PC-9 (cell line): ENCODE measurements around the gene MC3R. TPM values are rescaled to one million over a fixed set of nuclear protein-coding genes. Genes with fewer than 3 reads are reported as not detected.

ENCODE experiments used
- BruUV-seq: library from RNA; stranded (reverse); fragments of 400-500 nt; replicated peaks from 2 replicates; lab custom pipeline; 2021; lab: Mats Ljungman, UMichigan
- CTCF ChIA-PET: fragments of 300-600 bp; sonication (Branson Sonifier 250); formaldehyde crosslinking; loops from one replicate; lab custom pipeline; 2022; ENCODE audit warnings: antibody characterized with exemption; lab: Charles Lee
- POLR2A ChIA-PET: fragments of 300-600 bp; sonication (Branson Sonifier 250); formaldehyde crosslinking; loops from one replicate; lab custom pipeline; 2022; ENCODE audit warnings: antibody characterized with exemption; ENCODE audit not compliant: unreplicated experiment; lab: Charles Lee
- DNase-seq, 2 experiments: peaks; one replicate each; pipeline versions ENCODE4 v3.0.0 to v3.0.0-alpha.2; 2015 to 2022; ENCODE audit warnings: mixed read lengths in 1 of 2
- H2AFZ ChIP-seq: fragments of 200-600 bp; sonication (generic); 2 replicates; pipeline ENCODE4 v1.8.1; 2017; ENCODE audit warnings: antibody characterized with exemption
- H3F3A ChIP-seq: fragments of 200-600 bp; sonication (generic); 2 replicates; pipeline ENCODE4 v1.8.1; 2017; ENCODE audit warnings: antibody characterized with exemption, mild to moderate bottlenecking, low read depth; ENCODE audit not compliant: insufficient read depth
- H3K27ac ChIP-seq: fragments of 200-600 bp; sonication (generic); 2 replicates; pipeline ENCODE4 v1.6.1; 2016; ENCODE audit warnings: mixed run types
- H3K27me3 ChIP-seq: fragments of 200-600 bp; sonication (generic); 2 replicates; pipeline ENCODE4 v1.6.1; 2016; ENCODE audit warnings: low read depth, mixed run types; ENCODE audit not compliant: insufficient read depth
- H3K36me3 ChIP-seq: fragments of 200-600 bp; sonication (generic); 2 replicates; pipeline ENCODE4 v1.6.1; 2016; ENCODE audit warnings: low read depth, mixed run types
- H3K4me1 ChIP-seq: fragments of 200-600 bp; sonication (generic); replicated peaks from 2 replicates; pipeline ENCODE4 v1.6.1; 2016; ENCODE audit warnings: mixed run types; ENCODE audit not compliant: insufficient read depth
- H3K4me2 ChIP-seq: fragments of 200-600 bp; sonication (generic); 2 replicates; pipeline ENCODE4 v1.6.1; 2017; ENCODE audit warnings: mixed run types
- H3K4me3 ChIP-seq: fragments of 200-600 bp; sonication (generic); 2 replicates; pipeline ENCODE4 v1.6.1; 2016; ENCODE audit warnings: mixed run types
- H3K79me2 ChIP-seq: fragments of 200-600 bp; sonication (generic); 2 replicates; pipeline ENCODE4 v1.6.1; 2017; ENCODE audit warnings: low read depth, mixed run types
- H3K9me2 ChIP-seq: fragments of 200-600 bp; sonication (generic); 2 replicates; pipeline ENCODE4 v1.8.1; 2017; ENCODE audit warnings: mild to moderate bottlenecking; ENCODE audit not compliant: insufficient read depth
- H3K9me3 ChIP-seq: fragments of 200-600 bp; sonication (generic); 2 replicates; pipeline ENCODE4 v1.8.1; 2016; ENCODE audit warnings: low read depth; ENCODE audit not compliant: insufficient read depth
- H4K20me1 ChIP-seq: fragments of 200-600 bp; sonication (generic); 2 replicates; pipeline ENCODE4 v1.8.1; 2017; ENCODE audit not compliant: insufficient read depth
- EZH2 ChIP-seq: fragments of 200-600 bp; sonication (generic); IDR thresholded peaks from 2 replicates; pipeline ENCODE4 v1.8.0; 2017; ENCODE audit warnings: antibody characterized with exemption, low read depth
- intact Hi-C: fragments of 100-400 bp; cut with micrococcal nuclease; formaldehyde crosslinking; loops from one replicate; pipeline ENCODE4 v1.10.0; 2022; ENCODE audit not compliant: unreplicated experiment
- total RNA-seq: library from RNA; stranded (reverse); gene quantifications from 2 replicates; pipeline ENCODE4 v1.2.3, GENCODE V29; 2021
- TF ChIP-seq, protein P1 (sequence below): fragments of 200-600 bp; sonication (generic); conservative IDR thresholded peaks from 2 replicates; pipeline ENCODE4 v1.6.1; 2017; ENCODE audit warnings: mixed run types, antibody characterized with exemption, mild to moderate bottlenecking, moderate library complexity

Gene MC3R
- total RNA-seq, 1 experiment from 2014 or later: not detected

DNA sequence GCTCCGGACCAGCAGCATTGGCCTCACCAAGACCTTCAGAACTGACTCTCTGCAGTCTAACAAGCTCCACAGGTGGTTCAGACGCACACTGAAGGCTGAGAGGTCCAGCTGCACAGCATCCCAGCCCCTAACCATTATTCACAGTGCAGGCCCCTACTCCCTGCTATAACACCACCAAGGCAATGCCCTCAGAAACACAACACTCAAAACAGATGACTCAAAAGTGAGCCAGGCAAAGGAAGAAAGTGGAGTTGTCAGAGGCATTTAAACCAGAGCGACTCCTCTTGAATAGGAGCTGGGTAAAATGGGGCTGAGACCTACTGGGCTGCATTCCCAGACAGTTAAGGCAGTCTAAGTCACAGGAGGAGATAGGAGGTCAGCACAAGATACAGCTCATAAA is 20.5 kb upstream of the MC3R start:
- no TSS peak for BruUV-seq
- no peak for DNase-seq
- H3K4me1 ChIP-seq: no peaks in the 10 kb centered on the region
- no peak for TF ChIP-seq EZH2
- H3K9me3 ChIP-seq: no peaks in the 10 kb centered on the region
- H3K36me3 ChIP-seq: no peaks in the 10 kb centered on the region
- no peak overlapping the region for H3K27ac ChIP-seq
- H3K9me2 ChIP-seq: 0 out of 2 replicates have a peak, but pooled peaks cover 3% of the 10 kb centered on the region
- no peaks in the 10 kb centered on the region for H3K79me2 ChIP-seq
- CTCF ChIA-PET: no interaction called here
- H3K27me3 ChIP-seq: peaks cover 77% of the 10 kb centered on the region
- intact Hi-C loops: no loop called here
- no peak overlapping the region for H3K4me2 ChIP-seq
- H2AFZ ChIP-seq: no peak overlapping the region
- H3K4me3 ChIP-seq: no peak overlapping the region
- POLR2A ChIA-PET: no interaction called here
- H3F3A ChIP-seq: no peaks in the 10 kb centered on the region
- no peaks in the 10 kb centered on the region for H4K20me1 ChIP-seq

DNA sequence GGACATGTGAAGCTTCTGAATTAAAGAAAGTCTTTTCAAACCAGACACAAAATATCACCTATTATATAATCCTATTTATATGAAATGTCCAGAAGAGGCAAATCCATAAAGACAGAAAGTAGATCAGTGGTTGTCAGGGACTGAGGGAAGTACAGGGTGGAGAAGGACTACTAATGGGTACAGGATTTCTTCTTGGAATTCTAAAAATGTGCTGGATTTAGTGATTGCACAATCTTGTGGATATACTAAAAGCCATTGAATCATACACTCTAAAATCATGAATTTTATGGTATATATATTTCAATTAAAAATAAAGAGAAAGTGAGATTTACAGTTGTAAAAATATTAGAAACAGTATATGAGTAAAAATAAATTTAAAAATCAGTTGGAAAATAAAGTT is 18.7 kb upstream of the MC3R start:
- no peaks in the 10 kb centered on the region for H3K79me2 ChIP-seq
- 0 out of 2 replicates have a peak, but pooled peaks cover 9% of the 10 kb centered on the region for H3K9me3 ChIP-seq
- no peak overlapping the region for H2AFZ ChIP-seq
- H3K27me3 ChIP-seq: peaks cover 59% of the 10 kb centered on the region
- POLR2A ChIA-PET: no interaction called here
- BruUV-seq: no TSS peak
- no peaks in the 10 kb centered on the region for H4K20me1 ChIP-seq
- H3F3A ChIP-seq: no peaks in the 10 kb centered on the region
- no peaks in the 10 kb centered on the region for H3K9me2 ChIP-seq
- no peak overlapping the region for H3K4me3 ChIP-seq
- CTCF ChIA-PET: no interaction called here
- no peaks in the 10 kb centered on the region for H3K36me3 ChIP-seq
- no peak for TF ChIP-seq EZH2
- TF ChIP-seq, protein P1, sequence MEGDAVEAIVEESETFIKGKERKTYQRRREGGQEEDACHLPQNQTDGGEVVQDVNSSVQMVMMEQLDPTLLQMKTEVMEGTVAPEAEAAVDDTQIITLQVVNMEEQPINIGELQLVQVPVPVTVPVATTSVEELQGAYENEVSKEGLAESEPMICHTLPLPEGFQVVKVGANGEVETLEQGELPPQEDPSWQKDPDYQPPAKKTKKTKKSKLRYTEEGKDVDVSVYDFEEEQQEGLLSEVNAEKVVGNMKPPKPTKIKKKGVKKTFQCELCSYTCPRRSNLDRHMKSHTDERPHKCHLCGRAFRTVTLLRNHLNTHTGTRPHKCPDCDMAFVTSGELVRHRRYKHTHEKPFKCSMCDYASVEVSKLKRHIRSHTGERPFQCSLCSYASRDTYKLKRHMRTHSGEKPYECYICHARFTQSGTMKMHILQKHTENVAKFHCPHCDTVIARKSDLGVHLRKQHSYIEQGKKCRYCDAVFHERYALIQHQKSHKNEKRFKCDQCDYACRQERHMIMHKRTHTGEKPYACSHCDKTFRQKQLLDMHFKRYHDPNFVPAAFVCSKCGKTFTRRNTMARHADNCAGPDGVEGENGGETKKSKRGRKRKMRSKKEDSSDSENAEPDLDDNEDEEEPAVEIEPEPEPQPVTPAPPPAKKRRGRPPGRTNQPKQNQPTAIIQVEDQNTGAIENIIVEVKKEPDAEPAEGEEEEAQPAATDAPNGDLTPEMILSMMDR: no peak
- DNase-seq: no peak
- no peak overlapping the region for H3K27ac ChIP-seq
- no peaks in the 10 kb centered on the region for H3K4me1 ChIP-seq
- intact Hi-C loops: no loop called here
- no peak overlapping the region for H3K4me2 ChIP-seq

DNA sequence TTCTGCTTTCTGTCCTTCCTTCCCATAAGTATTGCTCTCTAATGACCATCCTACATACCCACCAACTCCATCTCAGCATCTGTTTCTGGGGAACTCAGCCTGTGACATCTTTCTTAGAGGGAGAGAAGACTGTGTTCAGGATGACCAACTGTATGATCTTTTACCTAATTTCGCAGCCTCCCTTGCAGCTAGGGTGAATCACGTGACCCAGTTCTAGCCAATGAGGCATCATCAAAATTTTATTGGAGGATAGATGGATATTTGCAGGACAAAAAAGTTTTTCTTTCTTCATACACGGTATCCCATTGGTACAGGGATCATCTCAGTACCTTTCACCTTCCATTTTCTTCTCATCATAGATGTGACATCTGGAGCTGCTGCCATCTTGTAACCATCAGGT is 14.4 kb upstream of the MC3R start:
- intact Hi-C loops: no loop called here
- no peaks in the 10 kb centered on the region for H3K9me2 ChIP-seq
- POLR2A ChIA-PET: no interaction called here
- no peak overlapping the region for H3K27ac ChIP-seq
- H3K4me1 ChIP-seq: no peaks in the 10 kb centered on the region
- H4K20me1 ChIP-seq: no peaks in the 10 kb centered on the region
- TF ChIP-seq EZH2: no peak
- TF ChIP-seq, protein P1: no peak
- peaks cover 14% of the 10 kb centered on the region; the same call in 1 of the 2 replicates for H3K9me3 ChIP-seq
- H3K4me3 ChIP-seq: no peak overlapping the region
- CTCF ChIA-PET: no interaction called here
- no peak for DNase-seq
- no peaks in the 10 kb centered on the region for H3K79me2 ChIP-seq
- BruUV-seq: no TSS peak
- H3K27me3 ChIP-seq: peaks cover 27% of the 10 kb centered on the region
- no peaks in the 10 kb centered on the region for H3F3A ChIP-seq
- no peaks in the 10 kb centered on the region for H3K36me3 ChIP-seq
- H2AFZ ChIP-seq: no peak overlapping the region
- no peak overlapping the region for H3K4me2 ChIP-seq

DNA sequence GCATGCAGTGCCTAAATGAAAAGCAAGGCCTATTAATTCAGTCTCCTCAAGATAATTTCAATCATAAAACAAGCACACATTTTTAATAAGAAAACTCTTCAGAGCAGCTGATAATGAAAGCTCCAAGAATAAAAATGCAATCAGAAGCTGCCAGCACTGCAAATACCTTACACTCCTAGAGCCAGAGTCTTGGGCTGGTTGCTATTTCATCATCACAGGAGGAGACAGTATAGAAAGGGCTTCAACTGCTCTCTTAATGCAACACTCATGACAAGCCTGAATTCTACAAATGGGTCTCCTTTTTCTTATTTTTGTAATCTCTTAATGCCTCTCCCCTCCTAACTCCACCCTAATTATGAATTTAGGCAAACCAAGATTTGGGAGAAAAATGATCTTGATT is 11.2 kb upstream of the MC3R start:
- ChIA-PET CTCF (no interaction called here), POLR2A (no interaction called here)
- intact Hi-C loops: no loop called here
- peaks cover 14% of the 10 kb centered on the region; the same call in 1 of the 2 replicates for H3K9me3 ChIP-seq
- H3K4me2 ChIP-seq: no peak overlapping the region
- DNase-seq: no peak
- no peaks in the 10 kb centered on the region for H4K20me1 ChIP-seq
- H3K27me3 ChIP-seq: 0 out of 2 replicates have a peak, but pooled peaks cover 10% of the 10 kb centered on the region
- no peak overlapping the region for H3K27ac ChIP-seq
- no peaks in the 10 kb centered on the region for H3F3A ChIP-seq
- no peak overlapping the region for H2AFZ ChIP-seq
- H3K4me1 ChIP-seq: no peaks in the 10 kb centered on the region
- TF ChIP-seq EZH2: no peak
- TF ChIP-seq, protein P1: no peak
- no peaks in the 10 kb centered on the region for H3K79me2 ChIP-seq
- no peak overlapping the region for H3K4me3 ChIP-seq
- no peaks in the 10 kb centered on the region for H3K9me2 ChIP-seq
- H3K36me3 ChIP-seq: no peaks in the 10 kb centered on the region
- no TSS peak for BruUV-seq
